ENCODE results near the gene WDPCP.

DNA sequence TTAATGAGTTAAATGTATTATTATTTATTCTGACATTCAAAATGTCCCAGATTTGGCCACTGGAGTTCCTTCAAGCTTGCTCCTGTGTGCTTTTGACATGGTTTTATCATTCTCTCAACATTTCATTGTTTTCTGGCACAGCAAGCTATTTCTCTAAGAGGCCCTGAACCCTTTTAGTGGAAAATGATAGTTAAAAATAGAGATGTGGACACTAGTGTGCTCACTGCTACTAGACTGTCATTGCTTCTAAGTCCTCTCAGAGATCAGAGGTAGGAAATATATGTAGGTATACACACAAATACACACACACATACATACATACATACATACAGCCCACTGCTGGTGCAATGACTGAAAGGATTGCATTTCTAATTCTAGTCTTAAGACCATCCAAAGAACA, 25.5 kb downstream of the WDPCP start:
- TF ChIP-seq MAX (IDR thresholded peaks at IDR 0.05) (no peak), REST (IDR thresholded peaks at IDR 0.05; ENCODE audit: low read depth) (no peak)

Measured in Ishikawa (cell line).